GM12878 (cell line): ENCODE data around the gene LIMCH1. TPM values are rescaled to one million over a fixed set of nuclear protein-coding genes. Genes with fewer than 3 reads are reported as not detected.

Experiments used
- ATAC-seq: fragments of 200-7000 bp; cut with Tn5 transposase; 3 replicates; pipeline ENCODE4 v1.9.1; 2020; ENCODE audit warnings: mild to moderate bottlenecking, moderate library complexity
- BruUV-seq: library from RNA; stranded (reverse); fragments of 400-500 nt; replicated peaks from 2 replicates; lab custom pipeline; 2021; lab: Mats Ljungman, UMichigan
- CTCF ChIA-PET: fragments of 300-600 bp; sonication (Branson Sonifier 250); formaldehyde crosslinking; extraction: SDS; loops from one replicate; lab custom pipeline; 2021; ENCODE audit warnings: inconsistent platforms; lab: Yijun Ruan, JAX
- POLR2A ChIA-PET: fragments of 350-600 bp; formaldehyde crosslinking; extraction: SDS; loops from one replicate; lab custom pipeline; 2021; ENCODE audit warnings: inconsistent platforms; lab: Charles Lee
- RAD21 ChIA-PET: fragments of 300-600 bp; sonication (Branson Sonifier 250); formaldehyde crosslinking; loops from one replicate; lab custom pipeline; 2023; ENCODE audit warnings: antibody characterized with exemption; ENCODE audit not compliant: unreplicated experiment; lab: Charles Lee
- SMC1A ChIA-PET: fragments of 300-600 bp; sonication (Branson Sonifier 250); formaldehyde crosslinking; loops from one replicate; lab custom pipeline; 2023; ENCODE audit not compliant: unreplicated experiment, uncharacterized antibody; lab: Charles Lee
- DNase-seq: peaks from one replicate; pipeline ENCODE4 v3.0.0-alpha.2; 2011; ENCODE audit warnings: low read depth, low spot score
- FAIRE-seq: peaks from 3 replicates; lab custom pipeline; 2011; peaks lifted over from hg19 to GRCh38; lab: Jason Lieb, UNC
- H2AFZ ChIP-seq: 2 replicates; pipeline ENCODE4 v1.6.0; 2011; ENCODE audit warnings: low read depth, low read length, control low read depth; ENCODE audit not compliant: control insufficient read depth
- H3K27ac ChIP-seq: 2 replicates; pipeline ENCODE4 v1.5.1; 2011; ENCODE audit warnings: control low read depth; ENCODE audit not compliant: control insufficient read depth, insufficient read depth
- H3K27me3 ChIP-seq, 2 experiments: replicated peaks in 1 of 2; 2 replicates each; pipeline versions ENCODE4 v1.6.0 to v1.6.1; 2011; ENCODE audit warnings: low read length in 1 of 2; ENCODE audit not compliant: control insufficient read depth in 2 of 2, insufficient read depth in 2 of 2
- H3K36me3 ChIP-seq, 2 experiments: 2 replicates each; pipeline ENCODE4 v1.5.1; 2011; ENCODE audit warnings: low read length in 1 of 2; ENCODE audit not compliant: control insufficient read depth in 2 of 2, insufficient read depth in 2 of 2
- H3K4me1 ChIP-seq: 2 replicates; pipeline ENCODE4 v1.6.1; 2011; ENCODE audit warnings: mild to moderate bottlenecking, low read length, moderate library complexity, mixed read lengths; ENCODE audit not compliant: control insufficient read depth, insufficient read depth
- H3K4me2 ChIP-seq: 2 replicates; pipeline ENCODE4 v1.6.0; 2011; ENCODE audit warnings: control low read depth; ENCODE audit not compliant: control insufficient read depth, insufficient read depth
- H3K4me3 ChIP-seq: fragments of 200-600 bp; sonication (generic); 2 replicates; pipeline ENCODE4 v1.5.1; 2016
- H3K79me2 ChIP-seq: 2 replicates; pipeline ENCODE4 v1.6.0; 2011; ENCODE audit warnings: low read length; ENCODE audit not compliant: control insufficient read depth, insufficient read depth
- H3K9ac ChIP-seq: 2 replicates; pipeline ENCODE4 v1.8.0; 2011; ENCODE audit warnings: low read length, control low read depth, mixed read lengths; ENCODE audit not compliant: control insufficient read depth, insufficient read depth
- H3K9me3 ChIP-seq: replicated peaks from 3 replicates; pipeline ENCODE4 v1.5.1; 2011; ENCODE audit warnings: mild to moderate bottlenecking, low read length; ENCODE audit not compliant: control insufficient read depth, insufficient read depth
- H4K20me1 ChIP-seq: 2 replicates; pipeline ENCODE4 v1.6.0; 2011; ENCODE audit not compliant: control insufficient read depth, insufficient read depth
- BRCA1 ChIP-seq: IDR thresholded peaks from 2 replicates; pipeline ENCODE4 v1.6.1; 2011; ENCODE audit warnings: low read depth, low read length, improper control_type of control experiment
- CREB1 ChIP-seq: IDR thresholded peaks from 2 replicates; pipeline ENCODE4 v1.6.1; 2012; ENCODE audit warnings: low read depth, mild to moderate bottlenecking, inconsistent platforms
- CUX1 ChIP-seq: IDR thresholded peaks from 2 replicates; pipeline ENCODE4 v1.6.1; 2012; ENCODE audit warnings: improper control_type of control experiment, low read depth, low read length; ENCODE audit not compliant: insufficient replicate concordance
- DPF2 ChIP-seq: fragments of 450-650 bp; IDR thresholded peaks from 2 replicates; pipeline ENCODE4 v1.6.1; 2017; ENCODE audit warnings: mild to moderate bottlenecking
- E2F8 ChIP-seq: fragments of 450-650 bp; IDR thresholded peaks from 2 replicates; pipeline ENCODE4 v1.6.1; 2018; ENCODE audit warnings: mild to moderate bottlenecking, low read depth, moderate library complexity; ENCODE audit not compliant: partially characterized antibody
- GABPA ChIP-seq: IDR thresholded peaks from 2 replicates; pipeline ENCODE4 v1.6.1; 2014; ENCODE audit warnings: antibody characterized with exemption, low read depth, mild to moderate bottlenecking, inconsistent platforms
- HDAC6 ChIP-seq: fragments of 200-600 bp; sonication (generic); IDR thresholded peaks from one replicate; pipeline ENCODE4 v1.8.0; 2017; ENCODE audit warnings: antibody characterized with exemption; ENCODE audit not compliant: unreplicated experiment
- IKZF1 ChIP-seq: fragments of 450-650 bp; conservative IDR thresholded peaks from 2 replicates; pipeline ENCODE4 v1.6.1; 2017; ENCODE audit warnings: antibody characterized with exemption, mild to moderate bottlenecking
- MYB ChIP-seq: fragments of 150-350 bp; IDR thresholded peaks from 2 replicates; pipeline ENCODE4 v1.6.1; 2014; ENCODE audit warnings: mild to moderate bottlenecking, low read depth, low read length, borderline replicate concordance
- REST ChIP-seq: IDR thresholded peaks from 2 replicates; pipeline ENCODE4 v1.6.1; 2012; ENCODE audit warnings: mild to moderate bottlenecking, low read depth, low read length
- RFX5 ChIP-seq: IDR thresholded peaks from 2 replicates; pipeline ENCODE4 v1.6.1; 2011; ENCODE audit warnings: low read depth, low read length, improper control_type of control experiment
- SREBF2 ChIP-seq: IDR thresholded peaks from 2 replicates; pipeline ENCODE4 v1.6.1; 2012; ENCODE audit warnings: mild to moderate bottlenecking, low read length
- TCF7 ChIP-seq: IDR thresholded peaks from 2 replicates; pipeline ENCODE4 v1.6.1; 2014; ENCODE audit warnings: antibody characterized with exemption, borderline replicate concordance
- WRNIP1 ChIP-seq: IDR thresholded peaks from 2 replicates; pipeline ENCODE4 v1.6.1; 2011; ENCODE audit warnings: low read depth, low read length, improper control_type of control experiment, borderline replicate concordance
- ZNF217 ChIP-seq: fragments of 450-650 bp; IDR thresholded peaks from 2 replicates; pipeline ENCODE4 v1.6.1; 2017; ENCODE audit warnings: antibody characterized with exemption, mild to moderate bottlenecking
- WGBS: methylation state at CpG from one replicate; pipeline ENCODE4 v1.1.6; 2016; ENCODE audit warnings: low lambda C conversion rate; ENCODE audit not compliant: insufficient replicate concordance, insufficient coverage; ENCODE audit errors: missing lambda C conversion rate; 5-methylcytosine and 5-hydroxymethylcytosine counted together
- in situ Hi-C: fragments of 300-500 bp; cut with MboI; formaldehyde crosslinking; loops from 9 replicates; pipeline ENCODE4 v1.14.3; 2018; ENCODE audit warnings: mixed read lengths
- intact Hi-C: fragments of 100-400 bp; cut with micrococcal nuclease; formaldehyde crosslinking; loops from one replicate; pipeline ENCODE4 v1.14.2; 2022; ENCODE audit not compliant: unreplicated experiment
- polyA plus RNA-seq, 11 experiments: library from polyadenylated mRNA; depleted of rRNA in 4 of 11; unstranded in 6 of 11; stranded (reverse) in 5 of 11; fragments of >200 nt; fragmentation: Nextera tagmentation in 4 of 11; fragmentation: Illumina TruSeq in 1 of 11; extraction: Ambion mirVana in 4 of 11; extraction: Trizol in 1 of 11; gene quantifications; 1 replicate in 1 of 11; 2 replicates in 10 of 11; pipeline versions ENCODE4 v1.2.1 to v1.2.3, GENCODE V29; 2011 to 2016; ENCODE audit warnings: inconsistent platforms in 2 of 11, missing spikeins in 2 of 11, low read depth in 1 of 11
- total RNA-seq, 4 experiments: library from RNA; depleted of rRNA in 3 of 4; stranded (reverse); fragments of >200 nt in 3 of 4; fragmentation: Illumina TruSeq in 1 of 4; extraction: Trizol in 1 of 4; gene quantifications; 2 replicates each; pipeline versions ENCODE4 v1.2.1 to v1.2.3, GENCODE V29; 2013 to 2021

LIMCH1 gene
- total and polyA plus RNA-seq, 10 of the 15 experiments (the other 5 are each of a cell fraction or from before 2014, with no cell fraction given) = 0.07 to 0.15 TPM; not detected in 8

- H3K79me2 ChIP-seq = no peaks in the 10 kb centered on the region
- no peak for ATAC-seq
- no peaks in the 10 kb centered on the region for H3K9me3 ChIP-seq
- no peak overlapping the region for H3K4me2 ChIP-seq
- H3K4me1 ChIP-seq = no peaks in the 10 kb centered on the region
- ChIA-PET SMC1A (no interaction called here), POLR2A (no interaction called here), RAD21 (no interaction called here), CTCF (no interaction called here)
- WGBS = 2% methylated on average over 3 of the region's 3 CpGs
- no peaks in the 10 kb centered on the region; a peak in 1 of 4 replicates for H3K27me3 ChIP-seq
- no peak overlapping the region for H2AFZ ChIP-seq
- no peak for DNase-seq
- no peak for FAIRE-seq
- no peak overlapping the region for H3K4me3 ChIP-seq
- H3K9ac ChIP-seq = no peak overlapping the region
- BruUV-seq = no TSS peak
- intact Hi-C loops (no loop called here), in situ Hi-C loops (no loop called here)
- no peaks in the 10 kb centered on the region for H4K20me1 ChIP-seq
- no peak overlapping the region for H3K27ac ChIP-seq
- H3K36me3 ChIP-seq = no peaks in the 10 kb centered on the region
- TF ChIP-seq ZNF217 (no peak), SREBF2 (no peak), MYB (no peak), WRNIP1 (no peak), BRCA1 (no peak), GABPA (no peak), REST (no peak), RFX5 (no peak), DPF2 (no peak), IKZF1 (no peak), TCF7 (no peak), CREB1 (no peak), CUX1 (no peak), HDAC6 (no peak), E2F8 (no peak)
These were observed 4.3 kb upstream of the LIMCH1 start for GRCh38 chr4:41533680-41534079.
